Ascending aorta (tissue), 2 donors: ENCODE results near the gene IL9R. TPM values are rescaled to one million over a fixed set of nuclear protein-coding genes. Genes with fewer than 3 reads are reported as not detected.

Experiments used
- DNase-seq, 2 donors: peaks; one replicate each; pipeline ENCODE4 v3.0.0-alpha.2; 2019; ENCODE audit warnings: low spot score in 2 of 2
- H3K27ac ChIP-seq, 2 donors: fragments of 200-600 bp; sonication (generic); one replicate each; pipeline ENCODE4 v1.5.1; 2016 to 2017; ENCODE audit warnings: mild to moderate bottlenecking in 1 of 2
- H3K27me3 ChIP-seq: fragments of 200-600 bp; sonication (generic); one replicate; pipeline ENCODE4 v1.5.1; 2017
- H3K36me3 ChIP-seq, 2 donors: fragments of 200-600 bp; sonication (generic); one replicate each; pipeline ENCODE4 v1.5.1; 2016
- H3K4me1 ChIP-seq, 2 donors: fragments of 200-600 bp; sonication (generic); one replicate each; pipeline ENCODE4 v1.5.1; 2016 to 2017; ENCODE audit warnings: mild to moderate bottlenecking in 1 of 2
- H3K4me3 ChIP-seq, 2 donors: fragments of 200-600 bp; sonication (generic); one replicate each; pipeline ENCODE4 v1.5.1; 2016 to 2017; ENCODE audit warnings: mild to moderate bottlenecking in 1 of 2
- H3K9me3 ChIP-seq, 2 donors: fragments of 200-600 bp; sonication (generic); one replicate each; pipeline ENCODE4 v1.5.1; 2016
- CTCF ChIP-seq, 3 experiments: fragments of 200-600 bp in 2 of 3; fragments of 450-650 bp in 1 of 3; sonication (generic) in 2 of 3; IDR thresholded peaks; one replicate each; pipeline ENCODE4 v1.5.1; 2016 to 2019; ENCODE audit warnings: antibody characterized with exemption in 3 of 3, mild to moderate bottlenecking in 1 of 3, moderate library complexity in 1 of 3
- intact Hi-C: fragments of 100-400 bp; cut with DNase I; formaldehyde crosslinking; loops from one replicate; pipeline ENCODE4 v1.15.1; 2023
- total RNA-seq: library from RNA; depleted of rRNA; stranded (reverse); fragments of >200 nt; gene quantifications from one replicate; pipeline ENCODE4 v1.1.0, GENCODE V29; 2016

IL9R gene
- total RNA-seq, 1 donor from 2014 or later: not detected

DNA sequence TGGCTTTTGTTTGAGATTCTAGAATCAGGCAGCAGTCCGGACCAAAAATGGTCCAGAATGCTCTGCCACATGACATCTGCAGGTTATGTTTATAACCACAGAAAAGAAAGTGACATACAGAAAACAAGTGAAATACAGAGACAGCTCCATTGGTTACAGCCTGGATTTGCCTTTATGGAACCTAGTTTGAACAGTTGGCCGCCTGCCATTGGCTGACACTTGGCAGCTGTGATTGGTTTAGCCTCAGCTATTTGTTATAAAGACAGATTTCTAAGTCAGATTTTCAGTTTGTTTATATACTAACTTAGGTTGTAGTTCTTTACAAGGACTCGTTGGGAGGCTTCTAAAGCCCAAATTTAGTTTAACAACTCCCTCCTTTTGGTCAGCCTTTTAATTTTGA is 40.8 kb upstream of the IL9R start:
- H3K27me3 ChIP-seq: no peaks in the 10 kb centered on the region
- H3K4me1 ChIP-seq: no peaks in the 10 kb centered on the region
- TF ChIP-seq CTCF (IDR thresholded peaks at IDR 0.05): no peak
- H3K4me3 ChIP-seq: no peak overlapping the region
- H3K36me3 ChIP-seq: no peaks in the 10 kb centered on the region
- H3K9me3 ChIP-seq: no peaks in the 10 kb centered on the region
- DNase-seq: no peak
- no peak overlapping the region for H3K27ac ChIP-seq
- intact Hi-C loops: no loop called here

DNA sequence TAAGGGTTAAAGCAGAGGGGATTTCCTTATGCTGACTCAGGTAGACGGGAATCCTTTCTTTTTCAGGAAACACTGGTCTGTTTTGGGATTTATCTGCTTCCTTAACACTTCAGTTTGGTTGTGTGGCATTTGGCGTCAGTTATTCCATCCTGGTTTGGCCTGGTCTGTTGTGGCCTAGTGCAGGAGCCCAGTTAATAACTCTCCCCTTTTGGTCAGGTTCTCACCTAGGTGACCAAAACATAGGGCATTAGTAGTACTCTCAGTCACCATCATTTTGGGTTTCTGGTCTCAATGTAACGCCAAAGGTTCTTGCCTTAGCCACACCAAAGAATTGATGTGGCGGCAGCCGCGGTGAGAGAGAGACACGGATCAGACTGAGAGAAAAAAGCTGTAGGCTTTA is 39.7 kb upstream of the IL9R start:
- H3K36me3 ChIP-seq: no peaks in the 10 kb centered on the region
- no peaks in the 10 kb centered on the region for H3K4me1 ChIP-seq
- H3K27ac ChIP-seq: no peak overlapping the region
- intact Hi-C loops: no loop called here
- no peak overlapping the region for H3K4me3 ChIP-seq
- DNase-seq: no peak
- H3K27me3 ChIP-seq: no peaks in the 10 kb centered on the region
- no peak for TF ChIP-seq CTCF (IDR thresholded peaks at IDR 0.05)
- no peaks in the 10 kb centered on the region for H3K9me3 ChIP-seq

DNA sequence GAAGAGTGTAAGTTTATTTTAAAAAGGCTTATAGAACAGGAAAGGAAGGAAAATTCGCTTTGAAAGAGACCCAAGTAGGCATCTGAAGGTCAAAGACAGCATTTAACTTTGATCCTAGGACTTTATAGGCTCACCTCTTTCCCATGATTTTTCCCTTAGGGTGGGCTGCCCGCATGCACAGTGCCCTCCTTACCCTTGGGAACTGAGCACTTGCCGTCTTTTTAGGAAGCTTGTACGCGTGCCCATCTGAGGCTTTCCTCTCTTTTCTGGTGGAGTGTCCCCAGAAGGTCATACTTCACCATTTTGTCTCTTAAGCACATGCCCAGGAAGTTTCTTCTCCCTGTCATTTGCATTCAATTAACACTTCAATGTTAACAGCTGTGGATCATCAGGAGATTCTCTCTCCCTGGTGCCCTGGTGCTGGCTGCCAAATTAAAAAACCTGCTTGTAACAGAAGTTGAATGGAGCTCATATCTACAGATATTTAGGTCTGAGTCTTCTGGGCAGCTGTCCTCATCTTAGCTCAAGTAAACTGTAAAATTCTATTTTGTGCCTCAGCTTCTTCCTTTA is 38.4 kb upstream of the IL9R start:
- Histone ChIP-seq H3K4me3 (no peak overlapping the region), H3K9me3 (peaks cover 0 to 3% of the 10 kb centered on the region in 2 donors), H3K36me3 (no peaks in the 10 kb centered on the region), H3K27ac (no peak overlapping the region), H3K27me3 (no peaks in the 10 kb centered on the region), H3K4me1 (no peaks in the 10 kb centered on the region)
- no peak for DNase-seq
- intact Hi-C loops: no loop called here
- TF ChIP-seq CTCF (IDR thresholded peaks at IDR 0.05): no peak

DNA sequence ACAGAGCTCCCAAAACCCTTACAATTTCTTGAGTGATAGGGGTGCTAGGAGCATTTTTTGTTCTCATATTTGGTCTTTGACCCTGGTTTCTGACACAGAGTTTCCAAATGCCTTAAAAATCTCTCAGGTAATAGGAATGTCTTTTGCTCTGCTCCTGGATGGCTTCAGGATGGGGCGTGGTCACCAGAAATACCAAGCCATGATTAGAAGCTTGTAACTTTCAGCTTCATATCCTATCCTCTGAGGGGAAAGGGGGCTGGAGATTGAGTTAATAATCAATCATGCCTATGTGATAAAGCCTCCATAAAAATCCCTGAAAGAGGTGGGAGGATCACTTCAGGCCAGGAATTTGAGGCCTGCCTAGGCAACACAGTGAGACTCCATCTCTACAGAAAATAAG is 34.6 kb upstream of the IL9R start:
- H3K36me3 ChIP-seq: no peaks in the 10 kb centered on the region
- H3K4me3 ChIP-seq: no peak overlapping the region
- H3K9me3 ChIP-seq: peaks cover 0 to 3% of the 10 kb centered on the region in 2 donors
- no peaks in the 10 kb centered on the region for H3K4me1 ChIP-seq
- no peaks in the 10 kb centered on the region for H3K27me3 ChIP-seq
- no peak for DNase-seq
- no peak for TF ChIP-seq CTCF (IDR thresholded peaks at IDR 0.05)
- no peak overlapping the region for H3K27ac ChIP-seq
- intact Hi-C loops: no loop called here

DNA sequence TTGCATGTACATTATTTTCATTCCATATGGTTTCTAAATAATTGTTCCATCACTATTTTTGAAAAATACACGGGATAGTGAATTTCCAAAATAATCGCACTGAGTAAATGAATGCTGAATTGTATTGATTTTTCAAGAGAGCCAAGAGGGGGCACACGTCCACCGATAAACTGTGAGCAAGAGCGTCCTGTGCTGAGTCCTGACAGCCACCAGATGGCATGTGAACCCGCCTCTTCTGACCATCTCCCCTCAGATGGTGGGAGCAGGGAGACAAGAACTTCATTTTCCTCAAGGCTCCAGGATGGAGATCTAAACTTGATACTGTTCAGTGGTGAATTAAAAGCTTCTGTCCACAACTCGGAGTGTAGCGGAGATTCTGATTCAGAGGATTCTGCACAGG is 30.6 kb upstream of the IL9R start:
- H3K27ac ChIP-seq: no peak overlapping the region

More for the DNA sequence above, 30.6 kb upstream of the IL9R start:
- Histone ChIP-seq H3K9me3 (peaks cover 0 to 3% of the 10 kb centered on the region in 2 donors), H3K4me1 (no peaks in the 10 kb centered on the region), H3K36me3 (no peaks in the 10 kb centered on the region), H3K27me3 (no peaks in the 10 kb centered on the region), H3K4me3 (no peak overlapping the region)
- no peak for DNase-seq
- intact Hi-C loops: no loop called here
- TF ChIP-seq CTCF (IDR thresholded peaks at IDR 0.05): no peak
